ENCODE data around the gene TNS1.

GRCh38 chr2:217958206-217958883 is 44.5 kb downstream of the TNS1 start:
- TF ChIP-seq CTCF (IDR thresholded peaks at IDR 0.05): no peak
- TF ChIP-seq POLR2A (IDR thresholded peaks at IDR 0.05): no peak

All from thyroid gland (tissue), 4 donors.